KMS-11 (cell line): ENCODE data around the gene AASDH.

Source experiments
- H2AFZ ChIP-seq: fragments of 200-600 bp; sonication (generic); 2 replicates; pipeline ENCODE4 v1.6.1; 2016; ENCODE audit warnings: antibody characterized with exemption, mixed run types, low read depth
- H3K27ac ChIP-seq: fragments of 200-600 bp; sonication (generic); 2 replicates; pipeline ENCODE4 v1.6.1; 2016; ENCODE audit warnings: mild to moderate bottlenecking, mixed run types
- H3K27me3 ChIP-seq: fragments of 200-600 bp; sonication (generic); 2 replicates; pipeline ENCODE4 v1.6.1; 2017; ENCODE audit warnings: mild to moderate bottlenecking, low read depth, mixed run types, moderate library complexity; ENCODE audit not compliant: insufficient read depth
- H3K36me3 ChIP-seq: fragments of 200-600 bp; sonication (generic); 2 replicates; pipeline ENCODE4 v1.6.1; 2017; ENCODE audit warnings: mild to moderate bottlenecking, mixed run types; ENCODE audit not compliant: insufficient read depth
- H3K4me1 ChIP-seq: fragments of 200-600 bp; sonication (generic); 2 replicates; pipeline ENCODE4 v1.6.1; 2016; ENCODE audit warnings: mild to moderate bottlenecking, low read depth, mixed run types; ENCODE audit not compliant: poor library complexity, severe bottlenecking
- H3K4me2 ChIP-seq: fragments of 200-600 bp; sonication (generic); 2 replicates; pipeline ENCODE4 v1.7.0; 2016; ENCODE audit warnings: mild to moderate bottlenecking, mixed run types
- H3K4me3 ChIP-seq: fragments of 200-600 bp; sonication (generic); IDR thresholded peaks from 2 replicates; pipeline ENCODE4 v1.6.1; 2017; ENCODE audit warnings: low read depth, low read length, mixed read lengths; ENCODE audit not compliant: insufficient read depth
- H3K79me2 ChIP-seq: fragments of 200-600 bp; sonication (generic); 2 replicates; pipeline ENCODE4 v1.6.1; 2016; ENCODE audit warnings: low read depth, mixed run types; ENCODE audit not compliant: insufficient read depth
- H3K9ac ChIP-seq: fragments of 200-600 bp; sonication (generic); 2 replicates; pipeline ENCODE4 v1.6.1; 2016; ENCODE audit warnings: mild to moderate bottlenecking, mixed run types
- H4K20me1 ChIP-seq: fragments of 200-600 bp; sonication (generic); 2 replicates; pipeline ENCODE4 v1.6.1; 2016; ENCODE audit warnings: mild to moderate bottlenecking, mixed run types; ENCODE audit not compliant: insufficient read depth
- TF ChIP-seq, protein P1 (sequence below): fragments of 200-600 bp; sonication (generic); conservative IDR thresholded peaks from 2 replicates; pipeline ENCODE4 v1.6.1; 2017; ENCODE audit warnings: low read depth, mild to moderate bottlenecking, antibody characterized with exemption, low read length, moderate library complexity, mixed read lengths

AASDH gene

DNA sequence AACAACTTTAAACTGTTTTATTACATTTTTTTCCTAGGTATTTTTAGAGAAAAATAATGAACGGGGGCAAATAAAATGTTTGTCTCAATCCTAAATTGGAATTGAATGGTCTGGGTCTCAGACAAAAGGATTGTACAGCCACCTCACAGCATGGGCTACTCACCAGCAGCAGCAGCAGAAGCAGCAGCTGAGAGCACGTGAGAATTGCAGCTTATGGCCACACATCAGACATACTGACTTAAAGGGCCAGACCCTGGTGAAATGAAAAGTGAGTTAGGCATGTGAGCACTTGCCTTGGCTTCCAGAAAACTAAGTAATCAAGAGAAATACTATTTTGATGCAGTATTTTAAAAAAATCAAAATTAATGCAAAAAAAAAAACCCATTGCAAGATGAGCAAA lies 56.6 kb downstream of the AASDH start:
- Histone ChIP-seq H3K4me1 (no peaks in the 10 kb centered on the region), H3K4me3 (no peak overlapping the region), H4K20me1 (no peaks in the 10 kb centered on the region), H2AFZ (no peak overlapping the region), H3K27ac (no peak overlapping the region), H3K27me3 (no peaks in the 10 kb centered on the region), H3K36me3 (no peaks in the 10 kb centered on the region), H3K9ac (no peak overlapping the region), H3K79me2 (no peaks in the 10 kb centered on the region), H3K4me2 (no peak overlapping the region)
- TF ChIP-seq, protein P1, sequence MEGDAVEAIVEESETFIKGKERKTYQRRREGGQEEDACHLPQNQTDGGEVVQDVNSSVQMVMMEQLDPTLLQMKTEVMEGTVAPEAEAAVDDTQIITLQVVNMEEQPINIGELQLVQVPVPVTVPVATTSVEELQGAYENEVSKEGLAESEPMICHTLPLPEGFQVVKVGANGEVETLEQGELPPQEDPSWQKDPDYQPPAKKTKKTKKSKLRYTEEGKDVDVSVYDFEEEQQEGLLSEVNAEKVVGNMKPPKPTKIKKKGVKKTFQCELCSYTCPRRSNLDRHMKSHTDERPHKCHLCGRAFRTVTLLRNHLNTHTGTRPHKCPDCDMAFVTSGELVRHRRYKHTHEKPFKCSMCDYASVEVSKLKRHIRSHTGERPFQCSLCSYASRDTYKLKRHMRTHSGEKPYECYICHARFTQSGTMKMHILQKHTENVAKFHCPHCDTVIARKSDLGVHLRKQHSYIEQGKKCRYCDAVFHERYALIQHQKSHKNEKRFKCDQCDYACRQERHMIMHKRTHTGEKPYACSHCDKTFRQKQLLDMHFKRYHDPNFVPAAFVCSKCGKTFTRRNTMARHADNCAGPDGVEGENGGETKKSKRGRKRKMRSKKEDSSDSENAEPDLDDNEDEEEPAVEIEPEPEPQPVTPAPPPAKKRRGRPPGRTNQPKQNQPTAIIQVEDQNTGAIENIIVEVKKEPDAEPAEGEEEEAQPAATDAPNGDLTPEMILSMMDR = no peak

DNA sequence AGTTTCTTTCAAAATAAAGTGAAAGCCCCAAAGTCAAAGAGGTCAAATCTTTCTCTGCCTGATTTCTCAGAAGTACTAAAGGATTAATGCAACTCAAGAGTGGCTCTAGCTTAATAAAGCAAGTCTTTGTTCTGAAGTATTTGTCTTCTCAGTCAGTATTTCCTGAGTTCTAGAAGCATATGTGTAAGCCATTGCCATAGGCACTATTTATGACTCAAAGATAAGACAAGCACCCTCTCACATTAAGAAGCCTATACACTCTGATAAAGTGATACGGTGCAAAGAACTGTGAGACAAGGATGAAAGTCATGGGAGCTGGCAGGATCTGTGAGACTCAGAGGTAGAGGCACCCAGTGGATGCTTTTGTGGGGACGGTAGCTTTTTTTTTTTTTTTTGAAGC lies 60.9 kb downstream of the AASDH start:
- TF ChIP-seq, protein P1 = no peak
- H3K79me2 ChIP-seq = no peaks in the 10 kb centered on the region
- H3K27me3 ChIP-seq = no peaks in the 10 kb centered on the region
- H3K27ac ChIP-seq = no peak overlapping the region
- no peak overlapping the region for H3K9ac ChIP-seq
- H3K4me1 ChIP-seq = no peaks in the 10 kb centered on the region
- no peaks in the 10 kb centered on the region; the same call in 1 of the 2 replicates for H3K36me3 ChIP-seq
- no peak overlapping the region for H3K4me2 ChIP-seq
- H2AFZ ChIP-seq = no peak overlapping the region
- H4K20me1 ChIP-seq = no peaks in the 10 kb centered on the region
- no peak overlapping the region for H3K4me3 ChIP-seq

DNA sequence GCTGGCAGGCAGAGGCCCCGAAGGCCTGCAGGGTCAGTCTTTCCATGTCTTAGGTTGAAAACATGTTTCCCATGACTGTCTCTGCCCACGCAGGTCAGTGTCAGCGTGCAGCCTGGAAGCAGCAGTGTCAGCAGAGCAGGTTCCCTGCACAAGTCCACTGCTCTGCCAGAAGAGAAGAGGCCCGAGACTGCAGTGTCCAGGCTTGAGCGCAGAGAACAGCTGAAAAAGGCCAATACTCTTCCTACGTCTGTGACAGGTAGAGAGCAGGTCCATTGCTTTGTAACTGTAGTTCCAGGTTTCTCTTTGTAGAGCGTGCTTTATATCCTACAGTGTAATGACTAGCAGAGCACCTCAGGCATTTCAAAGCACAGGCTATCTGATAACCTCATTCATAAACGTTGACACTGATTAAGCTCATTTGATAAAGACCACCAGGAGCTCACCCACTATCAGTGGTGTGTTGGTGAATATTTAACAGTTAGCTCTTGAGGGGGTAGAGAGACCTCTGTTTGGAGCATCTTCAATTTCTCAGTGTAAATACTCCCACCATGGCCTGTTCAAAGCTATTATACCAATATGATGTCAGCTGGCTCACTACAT lies 63.2 kb downstream of the AASDH start:
- Histone ChIP-seq H3K9ac (no peak overlapping the region), H2AFZ (no peak overlapping the region)
- TF ChIP-seq, protein P1 = no peak

DNA sequence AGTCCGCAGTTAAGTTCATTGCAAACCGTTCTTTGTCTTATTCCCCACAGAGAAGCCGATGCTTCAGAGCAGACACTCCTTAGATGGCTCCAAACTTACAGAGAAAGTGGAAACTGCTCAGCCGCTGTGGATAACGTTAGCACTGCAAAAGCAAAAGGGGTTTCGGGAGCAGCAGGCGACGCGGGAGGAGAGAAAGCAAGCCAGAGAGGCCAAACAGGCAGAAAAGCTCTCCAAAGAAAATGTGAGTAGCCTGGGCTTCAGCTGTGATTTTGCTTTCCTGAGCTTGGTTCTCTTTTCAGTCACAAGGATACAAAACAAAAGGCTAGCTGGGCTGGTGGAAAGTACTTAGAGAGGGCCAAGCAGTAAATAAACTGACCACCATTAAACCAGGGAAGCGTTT lies 64.0 kb downstream of the AASDH start:
- no peaks in the 10 kb centered on the region for H4K20me1 ChIP-seq
- H3K79me2 ChIP-seq = no peaks in the 10 kb centered on the region
- H3K4me2 ChIP-seq = no peak overlapping the region
- H2AFZ ChIP-seq = no peak overlapping the region
- H3K27ac ChIP-seq = no peak overlapping the region
- no peaks in the 10 kb centered on the region for H3K4me1 ChIP-seq
- no peaks in the 10 kb centered on the region for H3K27me3 ChIP-seq
- no peak overlapping the region for H3K9ac ChIP-seq
- no peak overlapping the region for H3K4me3 ChIP-seq
- H3K36me3 ChIP-seq = no peaks in the 10 kb centered on the region; the same call in 1 of the 2 replicates
- TF ChIP-seq, protein P1 = no peak

More for the DNA sequence above, 63.2 kb downstream of the AASDH start:
- no peaks in the 10 kb centered on the region for H3K27me3 ChIP-seq
- no peaks in the 10 kb centered on the region for H3K79me2 ChIP-seq
- no peaks in the 10 kb centered on the region for H3K4me1 ChIP-seq
- H3K4me3 ChIP-seq = no peak overlapping the region
- no peaks in the 10 kb centered on the region for H4K20me1 ChIP-seq
- H3K27ac ChIP-seq = no peak overlapping the region
- H3K36me3 ChIP-seq = no peaks in the 10 kb centered on the region; the same call in 1 of the 2 replicates
- no peak overlapping the region for H3K4me2 ChIP-seq
